Upper lobe of left lung (tissue), 4 donors: ENCODE measurements around the gene MDP1.

Experiments
- CTCF ChIP-seq, 6 experiments: fragments of 450-650 bp in 4 of 6; fragments of 200-600 bp in 2 of 6; sonication (generic) in 2 of 6; IDR thresholded peaks; one replicate each; pipeline ENCODE4 v1.5.1; 2016 to 2019; ENCODE audit warnings: antibody characterized with exemption in 6 of 6
- POLR2A ChIP-seq, 4 donors: fragments of 450-650 bp; IDR thresholded peaks; one replicate each; pipeline ENCODE4 v1.5.1; 2016 to 2017; ENCODE audit warnings: antibody characterized with exemption in 4 of 4, mild to moderate bottlenecking in 2 of 4

GRCh38 chr14:24228902-24229301 is 13.0 kb upstream of the MDP1 start:
- TF ChIP-seq POLR2A (IDR thresholded peaks at IDR 0.05) (no peak), CTCF (IDR thresholded peaks at IDR 0.05) (no peak)
